IPS-NIHi7 (cell line): Measurements from ENCODE around the gene CD52.
"Not testable (repeated sequence)": the region's sequence is repeated elsewhere in the genome, so short reads cannot be mapped to it uniquely, and the experiment has no call there.

Experiments
- DNase-seq: peaks from one replicate; pipeline ENCODE4 v3.0.0; 2012; ENCODE audit warnings: mixed read lengths; ENCODE audit errors: extremely low spot score

The CD52 gene

DNA sequence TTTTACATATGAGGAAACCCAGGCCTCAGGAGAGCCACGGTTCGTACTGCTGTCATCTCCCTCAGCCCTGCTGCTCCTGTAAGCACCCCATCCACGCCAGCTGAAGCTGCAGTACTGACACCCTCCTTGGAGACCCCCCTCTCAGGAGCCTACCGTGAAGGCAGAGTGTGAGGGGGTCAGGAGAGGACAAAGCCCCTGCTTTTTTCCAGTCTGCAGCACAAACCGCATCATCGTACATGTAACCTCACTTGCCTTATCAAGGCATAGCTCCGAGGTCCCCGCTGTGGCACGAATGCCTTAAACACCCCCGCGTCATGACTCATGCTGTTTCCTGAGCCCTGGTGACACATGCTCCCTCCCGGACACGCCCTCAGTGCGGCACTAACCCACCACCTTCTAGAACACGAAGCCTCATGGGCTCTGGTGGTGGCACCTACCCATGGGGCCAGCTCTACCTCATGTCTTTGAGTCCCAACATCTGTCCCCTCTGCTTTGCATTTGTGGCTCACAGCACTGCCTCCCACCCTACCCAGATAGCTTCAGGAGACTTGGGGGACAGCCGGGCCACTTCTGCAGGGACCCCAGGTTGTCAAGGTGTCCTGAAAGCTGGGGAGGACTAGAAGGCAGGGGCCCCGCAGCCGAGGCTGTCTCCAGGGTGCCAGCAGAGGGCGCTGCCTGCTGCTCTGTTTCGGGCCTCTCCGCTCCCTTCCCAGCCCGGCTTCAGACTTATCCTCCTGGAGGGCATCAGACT, 33.0 kb upstream of the CD52 start:
- DNase-seq, result peak; percentile 85

DNA sequence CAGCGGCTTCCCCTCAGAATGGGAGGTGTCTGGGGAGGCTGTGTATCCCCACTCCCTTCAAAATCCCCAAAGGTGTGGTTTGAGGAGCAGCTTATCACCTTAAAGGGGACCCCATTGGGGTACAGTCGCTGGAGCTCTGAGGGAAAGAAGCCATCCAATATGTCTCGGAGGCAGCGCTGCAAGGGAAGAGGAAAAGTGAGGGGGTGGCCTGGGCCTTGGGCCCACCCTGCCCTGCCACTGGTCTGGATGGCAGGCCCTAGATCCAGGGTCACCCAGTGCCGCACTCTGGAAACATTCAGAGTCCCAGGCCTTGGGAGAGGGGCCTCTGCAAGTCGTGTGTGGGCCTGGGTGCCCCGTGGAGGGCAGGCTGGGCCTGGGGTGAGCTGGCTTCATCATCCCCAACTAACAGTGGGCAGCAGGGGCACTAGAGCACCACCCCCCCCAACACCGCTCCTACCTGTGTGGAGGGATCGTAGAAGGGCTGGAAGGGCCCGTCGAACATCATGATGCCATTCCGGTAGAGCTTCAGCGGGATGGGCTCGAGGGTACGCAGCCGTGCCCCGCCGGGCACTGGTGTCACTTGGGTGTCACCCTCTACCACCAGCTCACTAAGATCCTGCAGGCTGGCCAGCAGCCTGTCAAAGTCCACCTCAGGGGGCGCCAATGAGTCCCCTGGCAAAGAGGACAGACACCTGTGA, 32.2 kb upstream of the CD52 start:
- DNase-seq, result peak; percentile 85

DNA sequence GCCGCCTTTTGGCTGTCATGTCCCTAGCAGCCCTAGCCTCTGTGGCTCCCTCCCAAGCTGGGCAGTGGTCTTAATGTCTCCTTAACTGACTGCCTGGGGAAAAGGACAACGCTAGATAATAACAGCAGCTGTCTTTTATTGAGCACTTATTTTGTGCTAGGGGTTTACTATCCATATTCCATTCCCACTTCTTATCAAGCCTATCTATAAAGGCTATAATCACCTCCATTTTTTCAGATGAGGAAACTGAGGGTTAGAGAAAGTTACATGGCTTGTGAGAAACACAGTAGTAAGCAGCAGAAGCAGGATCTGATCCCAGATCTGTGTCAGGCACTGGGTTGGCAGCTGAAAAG, 31.7 kb upstream of the CD52 start:
- DNase-seq, result no peak

DNA sequence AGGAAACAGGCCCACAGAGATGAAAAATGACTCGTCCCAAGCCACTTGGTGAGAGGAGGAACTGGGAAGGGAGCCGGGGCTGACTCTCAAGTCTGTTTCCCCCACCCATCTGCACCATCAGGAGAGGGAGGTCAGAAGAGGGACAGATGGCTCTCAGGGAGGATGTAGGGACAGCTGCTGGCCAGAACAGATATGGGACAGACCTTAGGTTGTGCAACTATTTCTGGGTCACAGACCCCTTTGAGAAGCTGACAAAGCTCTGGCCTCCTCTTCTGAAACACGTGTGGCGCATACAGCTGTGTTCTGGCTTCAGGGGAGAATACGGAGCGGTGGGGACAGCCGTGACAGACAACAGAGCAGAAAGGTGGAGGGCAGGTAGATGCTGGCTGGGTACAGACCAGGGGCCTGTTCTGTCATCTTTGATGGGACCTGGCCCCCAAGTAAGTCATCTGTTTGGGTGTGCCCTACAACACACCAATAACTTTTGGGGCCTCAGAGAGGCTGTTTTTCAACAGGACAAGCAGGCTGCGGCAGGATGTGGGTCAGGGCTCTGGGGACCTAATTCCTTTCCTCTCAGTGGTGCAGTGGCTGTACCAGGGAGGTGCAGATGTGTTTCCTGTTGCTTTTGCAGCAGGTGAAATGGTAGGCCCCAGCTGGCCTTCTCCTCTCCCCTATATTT, 30.6 kb upstream of the CD52 start:
- DNase-seq, result no peak

DNA sequence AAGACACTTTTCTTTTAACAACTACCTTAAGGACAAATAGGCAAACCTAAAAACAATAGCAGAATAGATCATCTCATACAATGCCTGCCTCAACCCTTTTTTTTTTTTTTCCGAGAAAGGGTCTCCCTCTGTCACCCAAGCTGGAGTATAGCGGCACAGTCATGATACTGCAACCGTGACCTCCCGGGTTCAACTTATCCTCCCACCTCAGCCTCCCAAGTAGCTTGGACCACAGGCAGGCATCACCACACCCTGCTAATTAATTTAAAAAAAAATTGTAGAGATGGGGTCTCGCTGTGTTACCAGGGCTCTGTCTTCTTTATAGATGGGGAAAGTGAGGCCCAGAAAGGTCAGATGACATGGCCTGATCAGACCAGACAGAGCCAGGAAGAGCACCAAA, 29.9 kb upstream of the CD52 start:
- DNase-seq, result no peak

DNA sequence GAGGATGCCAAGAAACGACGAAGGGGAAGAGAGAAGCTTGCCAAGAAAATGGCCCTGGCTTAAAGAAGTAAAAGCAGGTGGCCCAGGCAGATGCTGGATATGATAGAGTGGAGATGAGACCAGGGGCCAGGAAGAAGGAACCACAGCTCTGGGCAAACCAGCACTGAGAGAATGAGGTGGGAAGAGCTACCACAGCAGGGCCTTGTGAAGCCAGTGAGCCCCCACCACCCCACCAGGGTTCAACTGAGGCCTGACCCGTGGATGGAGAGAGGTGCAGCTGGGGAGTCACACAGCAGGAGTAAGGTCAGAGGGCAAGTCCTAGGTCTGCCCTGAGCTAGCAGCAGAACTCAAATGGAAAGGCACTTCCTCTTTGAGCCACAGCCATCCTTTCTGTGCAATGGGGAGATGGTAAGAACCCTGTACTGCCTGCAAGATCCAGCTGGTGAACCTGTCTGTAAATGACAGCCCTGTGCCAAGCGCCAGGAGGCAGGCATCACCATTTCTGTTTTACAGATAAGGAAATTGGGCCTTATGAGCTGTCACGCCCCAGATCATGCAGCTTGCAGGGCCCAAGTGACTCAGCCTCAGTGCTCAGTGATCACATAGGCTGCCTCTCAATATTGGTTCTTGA, 29.3 kb upstream of the CD52 start:
- no peak for DNase-seq

DNA sequence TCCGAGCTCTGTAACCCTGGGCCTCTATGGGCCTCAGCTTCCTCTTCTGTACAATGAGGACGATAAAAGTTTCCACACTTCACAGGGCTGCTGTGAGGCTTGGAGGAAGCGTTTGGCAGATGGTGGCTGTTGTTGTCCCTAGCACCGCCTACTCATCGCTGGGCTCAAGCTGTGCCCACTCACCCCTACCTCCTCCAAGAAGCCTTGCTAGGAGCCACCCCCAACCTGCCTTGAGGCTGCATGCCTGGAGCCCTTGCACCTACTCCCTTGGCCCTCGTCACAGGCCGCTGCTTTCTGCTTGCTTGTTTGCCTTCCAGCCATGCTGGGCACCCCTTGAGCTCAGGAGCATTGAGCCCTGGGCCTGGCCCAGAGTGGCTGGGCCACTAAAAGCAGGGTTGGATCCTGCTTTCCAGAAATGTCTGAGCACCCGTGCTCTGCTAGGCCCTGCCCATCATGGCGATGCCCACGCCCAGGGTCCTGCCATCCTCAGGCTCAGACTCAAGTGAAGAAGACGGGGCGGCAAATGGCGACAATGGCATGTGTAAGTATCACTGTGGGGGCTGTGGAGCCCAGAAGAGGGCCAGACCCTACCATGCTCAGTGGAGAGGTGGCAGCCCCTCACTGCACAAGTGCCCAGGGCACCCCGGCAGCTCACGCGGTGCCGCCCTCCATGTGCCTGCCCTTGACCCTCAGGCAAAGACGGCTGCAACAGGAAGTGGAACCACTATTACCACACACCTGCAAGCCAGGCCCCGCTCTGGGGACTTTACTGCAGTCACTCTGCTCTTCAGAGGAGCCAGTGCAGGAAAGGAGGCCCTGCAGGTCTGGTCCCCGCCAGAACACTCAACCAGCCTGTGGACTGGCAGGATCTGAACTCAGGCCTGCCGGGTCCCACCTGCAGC, 28.3 kb upstream of the CD52 start:
- no peak for DNase-seq

DNA sequence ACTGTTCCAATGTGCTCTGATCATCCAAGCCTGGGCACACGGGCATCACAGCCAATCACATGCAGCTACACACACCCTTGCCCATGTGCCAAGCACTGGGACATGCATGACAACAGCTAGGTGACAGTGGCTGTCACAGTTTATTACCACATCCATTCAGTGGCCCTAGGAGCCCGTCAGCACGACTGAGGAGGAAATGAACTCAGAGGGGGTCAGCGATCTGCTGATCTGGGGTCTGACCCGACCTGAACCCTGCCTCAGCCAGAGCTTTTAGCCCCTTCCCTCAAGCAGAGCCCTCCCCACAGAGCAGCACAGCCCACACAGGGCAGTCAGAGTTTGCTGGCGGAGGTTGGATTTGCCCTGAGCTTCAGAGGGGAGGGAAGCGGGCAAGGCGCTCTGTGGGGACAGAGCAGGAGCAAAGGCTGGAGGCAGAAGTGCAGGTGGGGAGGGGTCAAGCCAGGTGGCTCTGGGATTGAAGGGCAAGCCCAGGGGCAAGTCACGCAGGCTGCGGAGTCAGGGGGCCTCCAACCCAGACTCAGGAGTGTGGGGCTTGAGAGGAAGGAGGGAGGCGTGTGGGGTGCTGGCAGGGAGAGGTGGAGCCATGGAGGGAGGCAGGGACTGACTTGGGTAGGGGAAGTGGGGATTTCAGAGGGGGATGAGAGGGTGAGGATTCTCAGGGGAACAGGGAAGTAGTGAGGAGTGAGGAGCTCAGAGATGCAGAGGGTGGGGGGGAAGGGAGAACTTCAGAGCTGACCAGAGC, 27.5 kb upstream of the CD52 start:
- DNase-seq, result no peak

DNA sequence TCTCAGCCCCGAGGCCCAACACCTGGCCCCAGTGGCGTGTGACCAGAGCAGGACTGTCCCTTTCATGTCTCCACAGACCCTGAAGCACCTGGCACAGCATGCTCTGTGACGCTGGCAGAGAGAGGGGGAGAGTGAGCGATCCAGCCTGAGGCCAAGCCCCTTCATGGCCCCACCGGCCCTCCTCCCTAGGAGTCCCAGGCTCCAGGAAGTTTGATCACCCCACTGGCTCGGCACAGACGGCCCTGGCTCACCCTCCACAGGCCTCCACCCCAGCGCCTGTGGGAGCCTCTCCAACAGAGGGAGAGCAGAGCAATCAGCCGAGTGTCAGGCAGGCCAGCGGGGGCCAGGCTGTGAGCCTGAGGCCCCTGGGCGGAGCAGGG, 26.9 kb upstream of the CD52 start:
- DNase-seq, result no peak

DNA sequence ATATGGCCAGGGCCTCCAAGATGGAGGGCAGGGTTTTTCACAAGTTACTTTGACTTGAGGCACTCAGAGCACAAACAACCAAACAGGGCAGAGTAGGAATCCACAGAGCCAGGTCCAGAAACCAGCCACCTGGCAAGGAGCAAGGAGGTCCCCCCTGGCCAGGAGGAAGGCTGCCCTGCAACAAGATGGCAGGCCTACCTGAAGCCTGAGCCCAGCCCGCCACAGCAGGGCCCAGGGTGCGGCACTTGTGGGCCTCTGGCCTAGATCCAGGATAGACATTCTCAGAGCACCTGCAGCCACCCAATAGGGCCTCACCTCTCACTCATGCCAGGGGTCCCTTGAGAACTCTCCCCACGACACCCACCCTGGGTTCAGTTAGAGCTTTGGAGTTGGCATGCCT, 26.3 kb upstream of the CD52 start:
- no peak for DNase-seq

DNA sequence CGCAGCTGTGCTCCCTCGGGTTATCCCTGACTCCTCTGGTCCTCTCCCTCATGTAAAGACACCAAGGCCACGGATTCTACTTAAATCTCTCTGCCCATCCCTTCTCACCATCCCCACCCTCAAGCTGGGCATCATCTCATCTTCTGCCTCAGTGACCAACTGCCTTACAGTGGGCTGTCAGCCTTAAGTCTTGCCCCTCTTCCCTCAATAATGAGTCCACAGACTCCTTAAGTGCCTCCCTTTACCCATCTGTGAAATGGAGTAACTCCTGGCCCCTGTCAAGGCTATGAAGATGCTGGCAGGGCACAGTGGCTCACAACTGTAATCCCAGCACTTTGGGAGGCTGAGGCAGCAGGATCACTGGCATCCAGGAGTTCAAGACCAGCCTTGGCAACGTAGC, 25.8 kb upstream of the CD52 start:
- DNase-seq, result no peak

DNA sequence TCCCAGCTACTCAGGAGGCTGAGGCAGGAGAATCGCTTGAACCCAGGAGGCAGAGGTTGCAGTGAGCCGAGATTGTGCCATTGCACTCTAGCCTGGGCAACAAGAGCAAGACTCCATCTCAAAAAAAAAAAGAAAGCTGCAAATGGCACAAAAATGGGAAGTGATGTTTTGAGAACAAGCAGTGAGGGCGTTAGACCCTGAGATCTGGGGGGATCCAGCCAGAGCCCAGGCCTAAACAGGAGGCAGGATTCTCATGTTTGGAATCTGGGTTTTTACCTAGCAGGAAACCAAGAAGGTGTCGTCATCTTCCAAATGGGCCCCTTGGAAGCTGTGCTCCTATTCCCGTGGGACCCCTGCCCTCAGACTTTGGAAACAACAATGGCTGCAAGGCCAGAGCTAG, 25.0 kb upstream of the CD52 start:
- DNase-seq, result not testable (repeated sequence)

DNA sequence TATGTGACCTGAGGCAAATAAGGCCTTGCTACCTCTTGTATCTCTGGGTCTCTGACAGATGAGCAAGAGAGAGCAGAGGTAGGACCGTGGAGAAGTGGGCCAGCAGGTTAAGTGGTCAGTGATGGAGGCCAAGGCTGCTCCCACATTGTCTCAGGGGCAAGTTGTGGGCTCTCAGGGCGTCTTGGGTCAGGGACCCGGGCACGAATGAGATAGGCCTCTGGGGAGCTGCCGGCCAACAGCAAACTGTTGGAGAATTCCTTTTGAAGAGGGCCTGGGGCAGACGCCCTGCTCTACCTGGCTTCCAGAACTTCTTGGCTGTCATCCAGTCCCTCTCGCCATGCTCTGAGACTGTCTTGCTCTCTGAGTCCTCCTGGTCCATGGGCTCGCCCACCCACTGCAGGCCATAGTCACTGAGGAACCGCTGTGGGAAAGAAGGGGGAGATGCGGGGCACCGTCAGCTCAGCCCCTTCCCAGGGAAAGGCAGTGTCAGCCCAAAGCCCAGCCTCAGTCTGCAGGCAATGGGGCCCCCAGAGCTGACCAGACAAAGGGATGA, 23.8 kb upstream of the CD52 start:
- no peak for DNase-seq

DNA sequence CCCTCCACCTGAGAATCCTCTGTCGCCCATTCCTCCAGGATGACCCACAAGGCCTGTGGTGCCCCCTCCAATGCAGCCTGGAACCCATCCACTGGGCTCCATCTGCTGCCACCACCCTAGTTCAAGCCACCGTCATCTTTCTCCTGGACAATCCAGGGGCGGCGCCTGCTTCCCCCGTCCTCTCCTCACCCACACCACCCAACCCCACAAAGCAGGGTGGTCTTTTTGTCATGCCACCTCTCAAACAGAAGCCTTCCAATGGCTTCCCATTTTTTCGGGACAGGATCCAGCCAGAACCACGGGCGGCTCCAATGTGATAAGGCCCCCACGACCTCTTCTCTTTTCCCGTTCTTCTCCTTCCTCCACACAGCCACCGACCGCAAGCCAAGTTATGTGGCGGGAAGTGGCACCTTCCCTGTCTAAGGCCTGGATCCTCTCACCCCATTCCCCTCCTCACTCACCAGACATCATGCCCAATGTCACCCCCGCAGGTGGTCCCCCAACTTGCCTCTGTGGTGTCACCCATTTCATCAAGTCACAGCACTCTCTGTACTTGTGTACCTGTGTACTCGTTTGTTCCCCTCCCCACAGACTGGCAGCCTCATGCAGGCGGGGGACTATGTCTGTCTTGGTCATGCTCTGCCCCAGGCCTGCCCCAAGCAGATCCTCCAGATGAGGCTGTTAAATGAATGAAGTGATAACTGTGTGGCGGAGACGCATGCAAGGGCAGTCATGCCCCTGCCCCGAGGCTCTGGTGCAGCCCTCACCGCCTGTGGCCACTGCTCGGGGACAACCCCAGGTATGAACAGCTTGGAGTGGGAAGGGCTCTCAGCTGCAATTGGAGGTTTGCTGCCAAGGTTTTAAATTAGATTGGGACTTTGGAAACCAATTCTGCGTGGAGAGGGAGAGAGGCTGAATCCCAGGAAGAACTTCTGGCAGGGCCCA, 22.3 kb upstream of the CD52 start:
- DNase-seq, result no peak

DNA sequence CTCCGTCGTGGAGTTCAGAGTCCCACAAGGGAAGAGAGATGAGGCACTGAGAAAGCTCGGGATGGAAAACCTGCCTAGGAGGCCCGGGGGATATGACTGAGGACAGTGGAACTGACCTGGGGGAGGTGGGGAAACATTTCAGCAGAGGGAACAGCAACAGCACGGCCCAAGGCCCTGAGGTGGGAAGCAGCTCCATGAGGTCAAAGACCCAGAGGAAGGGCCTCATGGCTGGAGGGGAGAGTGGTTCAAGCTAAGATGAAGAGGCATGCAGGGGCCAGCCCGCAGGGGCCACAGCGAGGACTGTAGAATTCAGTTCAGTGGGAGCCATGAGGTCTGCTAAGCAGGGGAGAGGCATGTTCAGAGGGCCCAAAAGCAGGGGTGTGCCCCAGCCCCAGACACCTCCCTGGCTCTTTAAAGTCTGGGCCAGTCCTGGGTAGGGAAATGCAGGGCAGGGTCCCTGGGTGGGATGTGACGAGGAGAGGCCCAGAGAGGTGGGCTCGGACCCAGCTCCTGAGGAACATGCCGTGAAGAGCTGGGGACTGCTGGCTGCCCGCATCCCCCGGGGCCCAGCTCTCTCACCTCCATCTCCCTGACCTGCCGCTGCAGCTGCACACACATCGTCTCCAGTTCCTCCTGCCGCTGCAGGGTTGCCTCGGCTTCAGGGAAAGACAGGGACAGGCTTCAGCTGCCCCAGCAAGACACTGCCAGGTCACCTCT, 21.3 kb upstream of the CD52 start:
- no peak for DNase-seq

DNA sequence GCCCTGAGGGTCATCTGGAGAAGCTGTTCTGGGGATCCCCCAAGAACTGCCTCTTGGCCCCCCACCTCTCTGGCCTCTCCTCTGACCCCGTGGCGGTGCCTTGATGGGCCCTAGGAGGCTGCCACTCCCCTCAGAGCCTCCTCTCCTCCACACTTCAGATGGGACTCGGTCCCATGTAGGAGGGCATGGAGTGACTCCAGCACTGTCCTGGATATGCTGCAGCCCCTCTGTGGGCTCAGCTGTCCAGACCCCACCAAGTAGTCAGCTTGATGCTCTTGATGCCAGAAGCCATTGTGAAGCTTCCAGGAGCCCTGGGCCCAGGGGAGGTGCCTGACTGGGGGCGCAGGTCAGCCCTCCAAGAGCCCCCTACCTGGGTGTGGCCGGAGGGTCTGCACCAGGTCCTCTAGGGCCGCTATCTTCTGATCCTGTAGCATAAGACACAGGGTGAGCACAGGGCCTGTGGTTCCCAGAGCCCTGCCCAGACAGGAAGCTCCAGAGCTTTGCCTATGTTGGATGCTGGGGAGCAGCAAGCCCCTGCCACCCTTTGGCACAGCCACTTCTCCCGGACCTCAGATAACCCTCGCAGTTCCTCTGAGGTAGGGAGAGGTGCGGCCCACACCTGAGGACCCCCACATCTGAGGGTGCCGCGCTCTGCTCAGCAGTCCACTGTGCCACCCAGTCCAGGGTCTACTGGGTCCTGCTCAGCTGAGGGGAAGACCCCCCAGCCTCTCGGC, 20.5 kb upstream of the CD52 start:
- DNase-seq, result no peak

DNA sequence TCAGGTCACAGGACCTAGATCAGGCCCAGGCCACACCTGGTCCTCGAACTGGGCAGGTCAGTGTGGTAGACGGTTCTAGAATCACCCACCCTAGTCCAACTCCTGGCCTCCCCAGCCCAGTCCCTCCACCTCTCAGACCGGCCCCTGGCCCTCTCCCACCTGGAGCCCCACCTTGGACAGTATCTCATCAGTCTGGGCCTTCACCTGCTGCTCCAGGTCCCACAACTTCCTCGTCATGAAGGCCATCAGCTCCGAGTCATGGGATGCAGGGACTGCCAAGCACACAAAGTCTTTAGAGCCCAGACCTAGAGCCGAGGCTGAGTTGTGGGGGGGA, 20.0 kb upstream of the CD52 start:
- DNase-seq, result no peak

DNA sequence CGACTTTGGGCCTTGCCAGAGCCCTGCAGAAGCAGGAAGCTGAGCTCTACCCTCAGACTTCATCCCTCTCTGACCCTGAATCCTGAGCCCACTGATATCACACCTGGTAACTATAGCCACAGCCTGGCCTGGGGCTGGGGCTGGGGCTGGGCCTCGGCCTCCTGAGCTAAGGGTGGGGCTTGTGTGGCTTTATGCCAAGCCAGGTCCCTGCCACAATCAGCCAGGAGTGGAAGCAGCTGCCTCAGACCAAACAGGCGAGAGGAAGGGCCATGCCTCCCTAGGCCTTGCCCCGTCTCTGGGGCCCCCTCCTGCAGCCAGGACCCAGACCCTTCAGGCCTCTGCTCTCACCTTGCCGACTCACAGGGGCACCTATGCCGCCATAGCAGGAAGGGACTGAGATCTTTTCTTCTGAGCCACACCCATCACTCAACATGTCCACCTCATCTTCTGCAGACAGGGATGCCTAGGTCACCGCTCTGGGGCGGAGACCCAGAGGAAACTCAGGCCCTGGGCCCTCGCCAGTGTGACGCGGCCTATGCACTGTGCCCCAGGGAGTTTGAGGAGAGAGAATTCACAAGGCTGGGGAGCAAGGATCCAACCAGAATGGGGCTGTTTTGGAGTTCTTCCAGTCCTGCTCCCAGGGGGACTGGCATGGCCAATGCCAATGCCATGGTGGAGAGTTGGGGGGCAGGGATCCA, 17.0 kb upstream of the CD52 start:
- DNase-seq, result no peak
